OCI-LY7 (cell line): Measurements from ENCODE around the gene TNFRSF9.

Experiments used
- EZH2phosphoT487 ChIP-seq: fragments of 200-600 bp; sonication (generic); IDR thresholded peaks from 2 replicates; pipeline ENCODE4 v1.6.1; 2018; ENCODE audit warnings: low read depth, borderline replicate concordance, mild to moderate bottlenecking, mixed run types, antibody characterized with exemption, low read length, moderate library complexity, mixed read lengths
- TF ChIP-seq, protein P1 (sequence below): fragments of 200-600 bp; sonication (generic); conservative IDR thresholded peaks from 2 replicates; pipeline ENCODE4 v1.5.1; 2014; ENCODE audit warnings: mild to moderate bottlenecking, antibody characterized with exemption, low read length, moderate library complexity, mixed read lengths

DNA sequence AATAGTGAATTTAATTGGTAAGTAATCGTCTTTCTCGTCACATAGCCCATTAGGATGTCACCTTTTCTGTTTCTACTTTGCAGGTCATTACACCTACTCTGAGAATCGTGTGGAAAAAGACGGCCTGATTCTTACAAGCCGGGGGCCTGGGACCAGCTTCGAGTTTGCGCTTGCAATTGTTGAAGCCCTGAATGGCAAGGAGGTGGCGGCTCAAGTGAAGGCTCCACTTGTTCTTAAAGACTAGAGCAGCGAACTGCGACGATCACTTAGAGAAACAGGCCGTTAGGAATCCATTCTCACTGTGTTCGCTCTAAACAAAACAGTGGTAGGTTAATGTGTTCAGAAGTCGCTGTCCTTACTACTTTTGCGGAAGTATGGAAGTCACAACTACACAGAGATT is 44.2 kb upstream of the TNFRSF9 start:
- TF ChIP-seq, protein P1, sequence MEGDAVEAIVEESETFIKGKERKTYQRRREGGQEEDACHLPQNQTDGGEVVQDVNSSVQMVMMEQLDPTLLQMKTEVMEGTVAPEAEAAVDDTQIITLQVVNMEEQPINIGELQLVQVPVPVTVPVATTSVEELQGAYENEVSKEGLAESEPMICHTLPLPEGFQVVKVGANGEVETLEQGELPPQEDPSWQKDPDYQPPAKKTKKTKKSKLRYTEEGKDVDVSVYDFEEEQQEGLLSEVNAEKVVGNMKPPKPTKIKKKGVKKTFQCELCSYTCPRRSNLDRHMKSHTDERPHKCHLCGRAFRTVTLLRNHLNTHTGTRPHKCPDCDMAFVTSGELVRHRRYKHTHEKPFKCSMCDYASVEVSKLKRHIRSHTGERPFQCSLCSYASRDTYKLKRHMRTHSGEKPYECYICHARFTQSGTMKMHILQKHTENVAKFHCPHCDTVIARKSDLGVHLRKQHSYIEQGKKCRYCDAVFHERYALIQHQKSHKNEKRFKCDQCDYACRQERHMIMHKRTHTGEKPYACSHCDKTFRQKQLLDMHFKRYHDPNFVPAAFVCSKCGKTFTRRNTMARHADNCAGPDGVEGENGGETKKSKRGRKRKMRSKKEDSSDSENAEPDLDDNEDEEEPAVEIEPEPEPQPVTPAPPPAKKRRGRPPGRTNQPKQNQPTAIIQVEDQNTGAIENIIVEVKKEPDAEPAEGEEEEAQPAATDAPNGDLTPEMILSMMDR: no peak
- no peak for TF ChIP-seq EZH2phosphoT487
